Spinal cord (tissue), 10 donors: ENCODE data around the gene EMP1. TPM values are rescaled to one million over a fixed set of nuclear protein-coding genes. Genes with fewer than 3 reads are reported as not detected.

Experiments used
- DNase-seq, 6 donors: peaks; one replicate each; pipeline versions ENCODE4 v3.0.0 to v3.0.0-alpha.2; 2013 to 2015; ENCODE audit warnings: low spot score in 6 of 6, low read depth in 4 of 6
- H3K27ac ChIP-seq: one replicate; pipeline ENCODE4 v1.5.1; 2013; ENCODE audit warnings: low read depth, low read length, control low read depth
- H3K27me3 ChIP-seq: one replicate; pipeline ENCODE4 v1.6.1; 2013; ENCODE audit warnings: low read length; ENCODE audit not compliant: control insufficient read depth, insufficient read depth
- H3K36me3 ChIP-seq: one replicate; pipeline ENCODE4 v1.6.1; 2013; ENCODE audit warnings: low read length; ENCODE audit not compliant: control insufficient read depth, insufficient read depth
- H3K4me1 ChIP-seq: one replicate; pipeline ENCODE4 v1.6.1; 2013; ENCODE audit warnings: low read length; ENCODE audit not compliant: control insufficient read depth, insufficient read depth
- H3K4me3 ChIP-seq: one replicate; pipeline ENCODE4 v1.5.1; 2013; ENCODE audit warnings: low read depth, low read length, control low read depth
- H3K9me3 ChIP-seq: one replicate; pipeline ENCODE4 v1.6.1; 2013; ENCODE audit warnings: low read length; ENCODE audit not compliant: control insufficient read depth, insufficient read depth
- WGBS: methylation state at CpG from one replicate; pipeline ENCODE4 v1.1.5; 2013; ENCODE audit warnings: missing lambda C conversion rate; ENCODE audit not compliant: insufficient coverage; 5-methylcytosine and 5-hydroxymethylcytosine counted together
- polyA plus RNA-seq, 2 donors: library from polyadenylated mRNA; unstranded; fragments of 120-200 nt; gene quantifications; one replicate each; pipeline ENCODE4 v1.2.1, GENCODE V29; 2013; ENCODE audit not compliant: insufficient read length in 2 of 2
- total RNA-seq, 2 donors: library from RNA; depleted of rRNA in 1 of 2; stranded (reverse); fragments of 120-200 nt in 1 of 2; fragments of >200 nt in 1 of 2; gene quantifications; one replicate each; pipeline versions ENCODE4 v1.2.3 to v1.2.4, GENCODE V29; 2013 to 2014
- donor health status: healthy.

The EMP1 gene
- total and polyA plus RNA-seq, 4 donors: 57.7 to 91.6 (median 68.4) TPM

DNA sequence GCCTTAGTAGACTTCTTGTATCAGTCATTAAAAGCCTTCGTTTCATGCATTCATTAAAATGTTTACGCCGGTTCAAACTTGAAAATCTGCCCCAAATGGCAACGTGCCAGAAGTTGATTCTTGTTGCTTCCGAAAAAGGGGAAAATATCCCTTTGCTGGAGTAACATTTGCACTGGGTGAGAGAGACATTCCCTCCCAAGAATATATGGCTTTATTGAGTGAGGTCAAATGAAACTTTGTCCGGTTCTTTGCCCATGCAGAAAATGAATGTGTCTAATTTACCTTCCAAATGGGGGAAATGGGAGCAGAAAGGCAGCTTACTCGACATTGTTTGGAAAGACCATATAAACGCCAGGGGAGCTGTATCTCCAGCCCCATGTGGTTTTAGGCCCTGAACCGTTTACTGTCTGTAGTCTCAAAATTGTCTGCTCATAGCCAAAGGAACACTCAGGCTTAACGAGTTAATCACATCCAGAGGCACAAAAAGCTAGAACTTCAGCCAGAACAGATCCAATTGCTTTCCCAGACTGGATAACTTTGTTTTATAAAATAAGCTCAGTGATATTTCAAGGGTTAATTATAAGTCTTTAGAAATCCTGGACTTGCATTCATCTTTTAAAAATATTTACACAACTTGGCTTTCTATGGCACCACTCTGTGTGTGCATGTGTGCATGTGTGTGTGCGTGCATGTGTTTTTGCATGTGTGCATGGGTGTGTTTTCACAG, 2.9 kb upstream of the EMP1 start:
- H3K4me1 ChIP-seq: peaks cover 34% of the 10 kb centered on the region
- H3K27me3 ChIP-seq: no peaks in the 10 kb centered on the region
- peak overlapping the region; percentile 44 for H3K27ac ChIP-seq
- peak in 2 of 6 donors; percentile 33 to 85 for DNase-seq
- H3K9me3 ChIP-seq: no peaks in the 10 kb centered on the region
- 28% methylated on average over 8 of the region's 11 CpGs for WGBS
- H3K4me3 ChIP-seq: no peak overlapping the region
- no peaks in the 10 kb centered on the region for H3K36me3 ChIP-seq

DNA sequence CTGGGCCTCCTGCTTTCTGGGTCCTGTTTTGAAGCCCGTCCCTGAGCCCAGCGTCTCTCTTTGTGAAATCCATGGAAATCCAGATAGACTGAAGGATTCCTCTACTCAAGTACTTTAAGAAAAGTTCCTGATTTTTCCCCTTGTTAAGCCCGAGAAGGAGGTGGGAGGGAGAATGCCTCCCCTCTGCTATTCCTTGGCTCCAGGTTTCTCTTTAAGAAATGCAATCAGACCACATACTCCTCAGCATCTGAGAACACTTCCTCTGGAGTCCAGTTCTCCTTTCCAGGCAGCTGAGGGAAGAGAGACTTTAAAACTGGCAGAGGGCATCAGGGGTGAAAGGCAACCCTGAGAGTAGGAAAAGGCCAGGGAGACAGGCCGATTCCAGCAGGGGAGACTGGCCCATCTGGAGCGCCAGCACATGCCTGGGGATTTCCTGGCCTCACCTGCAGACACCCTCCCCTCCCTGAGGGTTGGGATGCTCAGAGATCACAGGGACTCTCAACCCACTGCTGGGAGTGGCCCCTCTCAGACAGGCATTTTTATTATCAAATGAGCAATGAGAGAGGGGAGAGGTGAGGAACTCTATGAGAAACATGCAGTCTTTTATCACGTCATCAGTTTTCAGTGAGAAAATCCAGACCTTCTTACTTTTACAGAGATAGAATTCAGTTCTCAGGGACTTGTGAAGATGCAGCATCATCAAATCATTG, 2.0 kb upstream of the EMP1 start:
- DNase-seq: no peak
- Histone ChIP-seq H3K36me3 (no peaks in the 10 kb centered on the region), H3K9me3 (no peaks in the 10 kb centered on the region), H3K4me1 (peaks cover 35% of the 10 kb centered on the region), H3K27ac (peak overlapping the region; percentile 44), H3K27me3 (no peaks in the 10 kb centered on the region), H3K4me3 (no peak overlapping the region)
- 73% methylated on average over 2 of the region's 6 CpGs for WGBS

DNA sequence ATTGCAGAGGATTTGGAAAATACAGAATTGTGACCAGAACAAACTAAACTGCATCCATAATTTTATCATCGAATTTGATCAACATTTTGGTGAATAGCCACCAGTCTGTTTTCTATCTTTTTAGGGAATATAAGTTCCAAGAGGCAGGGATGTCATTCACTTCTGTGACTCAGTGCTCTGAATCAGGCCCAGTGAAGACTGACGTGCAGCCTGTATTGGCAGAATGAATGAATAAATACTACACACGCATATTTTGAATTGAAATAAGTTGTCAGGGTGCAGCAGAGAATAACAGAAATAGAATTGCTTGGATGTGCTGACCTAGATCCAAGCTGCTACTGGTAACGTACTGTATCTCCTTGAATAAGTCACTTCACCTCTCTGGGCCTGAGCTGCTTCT, 1.3 kb upstream of the EMP1 start:
- Histone ChIP-seq H3K4me3 (no peak overlapping the region), H3K4me1 (peaks cover 35% of the 10 kb centered on the region), H3K27ac (peak overlapping the region; percentile 85), H3K9me3 (no peaks in the 10 kb centered on the region), H3K27me3 (no peaks in the 10 kb centered on the region), H3K36me3 (no peaks in the 10 kb centered on the region)
- WGBS: 80% methylated on average over 2 of the region's 4 CpGs
- DNase-seq: no peak

DNA sequence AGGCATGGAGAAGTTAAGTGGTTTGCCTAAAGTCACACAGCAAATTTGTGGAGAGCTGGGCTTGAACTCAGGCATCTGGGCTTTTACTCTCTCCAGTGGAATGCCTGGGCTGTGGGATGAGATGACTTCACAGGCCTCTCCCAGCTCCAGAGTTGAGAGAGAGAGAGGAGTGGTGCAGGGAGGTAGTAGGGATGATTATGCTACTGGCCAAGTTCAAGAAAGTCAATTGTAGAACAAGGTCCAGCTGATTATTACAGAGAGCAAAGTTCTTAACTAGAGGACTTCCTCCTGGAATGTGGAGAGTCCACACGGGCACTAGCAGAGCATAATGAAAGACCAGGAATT, 769 bp upstream of the EMP1 start:
- Histone ChIP-seq H3K36me3 (no peaks in the 10 kb centered on the region), H3K27me3 (no peaks in the 10 kb centered on the region), H3K9me3 (no peaks in the 10 kb centered on the region), H3K27ac (peak overlapping the region; percentile 85), H3K4me1 (peaks cover 35% of the 10 kb centered on the region), H3K4me3 (no peak overlapping the region)
- DNase-seq: no peak
- 29% methylated on average over 1 of the region's 1 CpG for WGBS

DNA sequence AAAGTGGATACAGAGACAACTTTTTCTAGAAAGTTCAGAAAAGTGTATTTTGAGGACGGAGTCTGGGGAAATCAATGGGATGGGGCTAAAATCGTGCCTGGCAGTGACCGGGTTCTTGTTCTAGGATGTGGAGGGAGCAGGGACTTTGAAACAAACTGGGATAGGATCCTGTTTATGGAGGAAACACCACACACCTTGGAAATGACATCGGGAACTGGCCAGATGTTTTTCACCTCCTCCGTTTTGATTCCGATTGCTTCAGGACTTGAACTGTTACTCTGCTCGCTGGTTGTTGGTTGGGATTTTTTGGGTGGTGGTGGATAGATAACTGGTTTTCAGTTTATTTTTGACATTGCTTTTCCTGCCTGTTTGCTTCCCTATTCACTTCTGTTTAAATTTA, 506 bp downstream of the EMP1 start:
- WGBS: 47% methylated on average over 4 of the region's 7 CpGs
- Histone ChIP-seq H3K36me3 (no peaks in the 10 kb centered on the region), H3K4me1 (peaks cover 35% of the 10 kb centered on the region), H3K27me3 (no peaks in the 10 kb centered on the region), H3K4me3 (peak overlapping the region; percentile 43), H3K27ac (peak overlapping the region; percentile 85), H3K9me3 (no peaks in the 10 kb centered on the region)
- DNase-seq: no peak

DNA sequence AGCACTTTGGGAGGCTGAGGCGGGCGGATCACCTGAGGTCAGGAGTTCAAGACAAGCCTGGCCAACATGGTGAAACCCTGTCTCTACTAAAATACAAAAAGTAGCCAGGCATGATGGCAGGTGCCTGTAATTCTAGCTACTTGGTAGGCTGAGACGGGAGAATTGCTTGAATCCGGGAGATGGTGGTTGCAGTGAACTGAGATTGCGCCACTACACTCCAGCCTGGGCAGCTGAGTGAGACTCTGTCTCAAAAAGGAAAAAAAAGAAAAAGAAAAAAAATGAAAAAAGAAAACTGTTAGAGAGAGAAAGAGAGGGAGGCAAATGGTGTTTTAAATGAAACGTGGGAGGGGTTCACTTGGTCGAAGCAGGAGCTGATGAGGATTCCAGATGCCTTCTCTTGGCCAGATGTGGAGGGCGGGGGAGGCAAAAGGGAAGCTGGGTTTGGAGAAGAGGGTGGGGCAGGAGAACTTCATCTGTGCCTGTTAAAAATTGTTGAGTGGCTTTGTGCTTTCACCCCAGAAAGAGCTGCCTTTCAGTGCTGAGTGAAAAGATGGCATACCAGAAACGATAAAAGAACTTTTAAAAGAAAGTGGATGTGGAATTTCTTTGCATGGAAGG, 1.1 kb downstream of the EMP1 start:
- Histone ChIP-seq H3K27me3 (no peaks in the 10 kb centered on the region), H3K4me3 (peak overlapping the region; percentile 43), H3K36me3 (no peaks in the 10 kb centered on the region), H3K27ac (peak overlapping the region; percentile 85), H3K4me1 (peaks cover 35% of the 10 kb centered on the region), H3K9me3 (no peaks in the 10 kb centered on the region)
- WGBS: 56% methylated on average over 7 of the region's 9 CpGs
- DNase-seq: no peak

DNA sequence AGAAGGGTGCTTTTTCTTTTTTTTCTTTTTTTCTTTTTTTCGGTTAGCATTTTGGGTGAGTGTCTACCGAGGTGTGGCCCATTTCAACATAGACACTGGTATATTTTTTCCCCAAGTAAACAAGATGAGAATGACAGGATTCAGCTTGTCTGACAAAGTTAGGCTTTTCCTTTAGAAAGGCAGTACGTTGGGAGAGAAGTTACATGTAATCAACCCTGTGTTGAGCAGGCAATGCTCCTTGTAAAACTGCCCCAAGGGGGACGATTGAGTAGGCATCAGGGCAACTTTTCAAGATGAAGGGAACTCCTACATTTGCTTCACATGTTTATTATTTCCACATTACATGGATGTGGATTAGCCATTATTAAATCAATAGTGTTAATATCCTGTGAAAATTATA, 1.7 kb downstream of the EMP1 start:
- no peaks in the 10 kb centered on the region for H3K9me3 ChIP-seq
- H3K36me3 ChIP-seq: no peaks in the 10 kb centered on the region
- peak overlapping the region; percentile 85 for H3K27ac ChIP-seq
- H3K27me3 ChIP-seq: no peaks in the 10 kb centered on the region
- peaks cover 36% of the 10 kb centered on the region for H3K4me1 ChIP-seq
- no peak for DNase-seq
- H3K4me3 ChIP-seq: peak overlapping the region; percentile 43
- no CpG with 5 or more reads among the region's 4 CpGs for WGBS

DNA sequence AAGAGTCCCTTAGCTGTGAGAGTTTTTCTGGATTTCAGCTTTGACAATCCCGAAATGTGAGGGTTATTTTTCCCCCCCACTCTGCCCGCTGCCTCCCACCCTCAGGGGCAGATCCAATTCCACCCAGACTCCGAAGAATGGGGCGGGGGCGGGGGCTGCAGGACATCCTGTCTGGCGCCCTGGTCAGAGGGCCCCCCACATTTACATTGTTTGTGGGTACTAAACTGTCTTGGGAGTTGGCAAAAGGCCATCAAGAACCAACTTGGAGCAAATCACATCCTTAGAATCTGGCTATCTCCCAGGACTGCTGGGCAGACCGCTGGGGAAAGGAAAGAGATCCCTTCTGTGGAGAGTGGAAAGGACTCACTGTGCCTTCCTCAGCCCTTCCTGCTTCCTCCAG, 2.4 kb downstream of the EMP1 start:
- Histone ChIP-seq H3K27me3 (no peaks in the 10 kb centered on the region), H3K4me1 (peaks cover 41% of the 10 kb centered on the region), H3K36me3 (no peaks in the 10 kb centered on the region), H3K9me3 (no peaks in the 10 kb centered on the region), H3K27ac (peak overlapping the region; percentile 85), H3K4me3 (peak overlapping the region; percentile 43)
- WGBS: 43% methylated on average over 1 of the region's 7 CpGs
- peak in 2 of 6 donors; percentile 66 to 68 for DNase-seq

DNA sequence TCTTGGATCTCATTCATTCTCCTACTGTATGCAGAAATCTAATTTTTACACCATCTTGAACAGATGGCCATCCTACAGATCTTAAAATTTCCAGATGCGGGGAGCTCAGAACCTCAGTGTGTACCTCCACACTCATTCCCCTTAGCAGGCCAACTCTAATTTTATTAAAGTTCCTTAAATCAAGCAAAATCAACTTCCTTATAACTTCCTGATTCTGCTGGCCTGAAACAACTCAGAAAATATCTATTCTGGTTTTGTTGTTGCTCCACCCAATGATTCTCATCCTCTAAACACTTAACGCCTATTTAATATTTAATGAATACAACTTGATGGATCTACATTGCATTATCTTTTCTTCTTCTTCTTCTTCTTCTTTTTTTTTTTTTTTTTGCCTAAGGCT, 3.1 kb downstream of the EMP1 start:
- Histone ChIP-seq H3K4me3 (no peak overlapping the region), H3K9me3 (no peaks in the 10 kb centered on the region), H3K36me3 (no peaks in the 10 kb centered on the region), H3K27ac (peak overlapping the region; percentile 85), H3K4me1 (peaks cover 35% of the 10 kb centered on the region), H3K27me3 (no peaks in the 10 kb centered on the region)
- DNase-seq: no peak
- WGBS: 100% methylated on average over 1 of the region's 2 CpGs
